VCaP (cell line): ENCODE results near the gene MEIOSIN.

Source experiments
- H3K27ac ChIP-seq: fragments of 450-650 bp; 2 replicates; pipeline ENCODE4 v1.5.1; 2017
- TF ChIP-seq, protein P1 (sequence below): fragments of 450-650 bp; conservative IDR thresholded peaks from 2 replicates; pipeline ENCODE4 v1.5.1; 2017; ENCODE audit warnings: mild to moderate bottlenecking, moderate library complexity

Gene MEIOSIN

GRCh38 chr19:45785097-45785496 is 51.9 kb downstream of the MEIOSIN start:
- TF ChIP-seq, protein P1, sequence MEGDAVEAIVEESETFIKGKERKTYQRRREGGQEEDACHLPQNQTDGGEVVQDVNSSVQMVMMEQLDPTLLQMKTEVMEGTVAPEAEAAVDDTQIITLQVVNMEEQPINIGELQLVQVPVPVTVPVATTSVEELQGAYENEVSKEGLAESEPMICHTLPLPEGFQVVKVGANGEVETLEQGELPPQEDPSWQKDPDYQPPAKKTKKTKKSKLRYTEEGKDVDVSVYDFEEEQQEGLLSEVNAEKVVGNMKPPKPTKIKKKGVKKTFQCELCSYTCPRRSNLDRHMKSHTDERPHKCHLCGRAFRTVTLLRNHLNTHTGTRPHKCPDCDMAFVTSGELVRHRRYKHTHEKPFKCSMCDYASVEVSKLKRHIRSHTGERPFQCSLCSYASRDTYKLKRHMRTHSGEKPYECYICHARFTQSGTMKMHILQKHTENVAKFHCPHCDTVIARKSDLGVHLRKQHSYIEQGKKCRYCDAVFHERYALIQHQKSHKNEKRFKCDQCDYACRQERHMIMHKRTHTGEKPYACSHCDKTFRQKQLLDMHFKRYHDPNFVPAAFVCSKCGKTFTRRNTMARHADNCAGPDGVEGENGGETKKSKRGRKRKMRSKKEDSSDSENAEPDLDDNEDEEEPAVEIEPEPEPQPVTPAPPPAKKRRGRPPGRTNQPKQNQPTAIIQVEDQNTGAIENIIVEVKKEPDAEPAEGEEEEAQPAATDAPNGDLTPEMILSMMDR = no peak
- no peak overlapping the region for H3K27ac ChIP-seq

DNA sequence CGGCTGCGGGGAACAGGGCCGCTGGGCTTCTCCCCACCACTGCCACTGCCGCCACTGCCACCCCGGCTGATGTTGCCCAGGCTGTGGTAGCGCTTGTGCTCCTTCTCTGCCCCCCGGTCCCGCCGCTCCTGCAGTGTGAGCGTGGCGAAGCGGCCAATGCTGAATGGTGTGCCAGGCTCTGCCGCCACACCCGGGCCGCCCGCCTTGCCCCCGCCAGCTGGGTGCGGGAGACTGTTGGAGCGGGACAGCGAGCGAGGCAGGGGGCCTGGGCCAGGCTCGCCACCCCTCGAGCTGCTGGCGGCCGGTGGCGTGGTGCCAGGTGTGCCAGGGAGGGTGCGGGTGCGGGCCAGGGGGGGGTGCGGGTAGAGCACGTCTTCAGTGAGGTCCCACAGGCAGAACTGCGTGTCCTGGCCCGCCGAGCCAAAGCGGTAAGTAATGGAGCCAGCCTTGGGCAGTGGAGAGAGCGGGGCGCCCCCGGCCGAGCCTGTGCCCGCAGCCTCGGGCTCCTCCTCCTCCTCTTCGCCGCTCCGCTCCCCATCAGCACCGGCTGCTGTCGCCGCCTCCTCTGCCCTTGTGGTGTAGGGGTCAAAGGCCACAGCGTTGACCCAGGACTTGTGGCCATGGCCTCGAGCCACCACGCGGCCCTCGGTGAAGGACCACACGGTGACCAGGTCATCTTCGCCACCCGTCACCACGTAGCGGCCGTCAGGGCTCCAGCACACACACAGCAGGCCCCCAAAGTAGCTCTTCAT is 52.7 kb downstream of the MEIOSIN start:
- TF ChIP-seq, protein P1 = no peak
- H3K27ac ChIP-seq = no peak overlapping the region

- H3K27ac ChIP-seq = no peak overlapping the region
- TF ChIP-seq, protein P1 = no peak
Measured at GRCh38 chr19:45786533-45786894, 53.3 kb downstream of the MEIOSIN start.

DNA sequence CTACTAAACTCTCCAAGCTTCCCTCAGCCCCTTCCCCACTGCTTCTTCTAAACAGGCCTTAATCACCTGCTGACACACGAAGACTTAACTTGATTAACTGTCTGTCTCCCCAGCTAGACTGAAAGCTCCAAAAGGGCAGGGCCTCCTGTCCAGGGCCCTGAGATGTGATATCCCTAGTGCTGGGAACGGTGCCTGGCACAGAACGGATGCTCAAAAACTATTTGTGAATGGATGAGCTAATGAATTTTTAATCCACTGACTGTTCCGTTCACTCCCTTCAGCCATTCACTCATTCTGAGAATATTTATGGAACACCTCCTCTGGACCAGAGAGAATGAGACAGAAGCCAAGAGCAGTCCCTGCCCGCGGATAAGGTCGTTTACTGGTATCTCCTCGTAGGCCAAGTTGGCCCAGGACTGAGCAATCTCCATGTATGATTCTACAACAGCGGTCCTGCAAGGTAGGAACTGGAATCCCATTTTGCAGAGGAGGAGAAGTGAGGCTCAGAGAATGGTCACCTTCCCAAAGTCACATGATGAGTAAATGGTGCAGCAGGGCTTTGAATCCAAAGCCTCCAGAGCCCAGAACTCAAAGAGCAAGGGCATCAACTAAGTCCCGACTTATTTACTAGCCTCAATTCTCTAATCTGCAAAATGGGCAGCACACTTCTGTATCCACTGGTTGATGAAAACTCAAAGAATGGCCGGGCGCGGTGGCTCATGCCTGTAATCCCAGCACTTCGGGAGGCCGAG is 56.0 kb downstream of the MEIOSIN start:
- TF ChIP-seq, protein P1 = no peak
- H3K27ac ChIP-seq = no peak overlapping the region

- TF ChIP-seq, protein P1 = no peak
Measured at GRCh38 chr19:45790942-45791341, 57.7 kb downstream of the MEIOSIN start.

GRCh38 chr19:45791744-45792469 is 58.7 kb downstream of the MEIOSIN start:
- H3K27ac ChIP-seq = peak overlapping the region; percentile 88
- TF ChIP-seq, protein P1 = no peak

More at GRCh38 chr19:45790942-45791341, 57.7 kb downstream of the MEIOSIN start:
- H3K27ac ChIP-seq = no peak overlapping the region
